Coronary artery (tissue), 2 donors: Measurements from ENCODE around the gene TGFBR3.

Experiments
- DNase-seq: peaks from one replicate; pipeline ENCODE4 v3.0.0-alpha.2; 2017; ENCODE audit warnings: low spot score
- H3K27ac ChIP-seq, 2 donors: fragments of 200-600 bp; sonication (generic); one replicate each; pipeline ENCODE4 v1.5.1; 2016 to 2019
- H3K4me3 ChIP-seq: fragments of 200-600 bp; sonication (generic); 2 replicates; pipeline ENCODE4 v1.5.1; 2016; ENCODE audit warnings: mild to moderate bottlenecking, moderate library complexity
- TF ChIP-seq, protein P1 (sequence below): fragments of 200-600 bp; sonication (generic); IDR thresholded peaks from one replicate; pipeline ENCODE4 v1.5.1; 2019; ENCODE audit warnings: antibody characterized with exemption

Gene TGFBR3

DNA sequence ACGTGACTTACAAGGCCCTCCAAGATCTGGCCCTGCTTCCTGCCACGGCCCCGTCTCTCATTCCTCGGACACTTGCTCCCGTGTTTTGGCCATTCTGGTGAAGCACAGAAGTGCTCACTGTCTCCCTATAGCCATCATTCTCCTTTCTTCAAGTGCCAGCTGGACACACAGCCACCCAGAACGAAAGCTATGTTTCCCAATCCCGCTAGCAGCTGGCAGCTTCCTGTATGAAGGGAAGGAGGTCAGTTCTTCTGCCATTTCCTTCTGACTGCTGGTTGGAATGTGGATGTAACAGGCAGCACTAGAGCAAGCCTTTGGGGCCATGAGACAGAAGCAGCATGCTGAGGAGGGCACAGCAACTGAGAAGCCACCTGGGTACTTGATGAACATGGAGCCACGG is 82.8 kb downstream of the TGFBR3 start:
- DNase-seq = no peak
- Histone ChIP-seq H3K4me3 (no peak overlapping the region), H3K27ac (peak overlapping the region in 1 of 2 donors; percentile 37)
- TF ChIP-seq, protein P1, sequence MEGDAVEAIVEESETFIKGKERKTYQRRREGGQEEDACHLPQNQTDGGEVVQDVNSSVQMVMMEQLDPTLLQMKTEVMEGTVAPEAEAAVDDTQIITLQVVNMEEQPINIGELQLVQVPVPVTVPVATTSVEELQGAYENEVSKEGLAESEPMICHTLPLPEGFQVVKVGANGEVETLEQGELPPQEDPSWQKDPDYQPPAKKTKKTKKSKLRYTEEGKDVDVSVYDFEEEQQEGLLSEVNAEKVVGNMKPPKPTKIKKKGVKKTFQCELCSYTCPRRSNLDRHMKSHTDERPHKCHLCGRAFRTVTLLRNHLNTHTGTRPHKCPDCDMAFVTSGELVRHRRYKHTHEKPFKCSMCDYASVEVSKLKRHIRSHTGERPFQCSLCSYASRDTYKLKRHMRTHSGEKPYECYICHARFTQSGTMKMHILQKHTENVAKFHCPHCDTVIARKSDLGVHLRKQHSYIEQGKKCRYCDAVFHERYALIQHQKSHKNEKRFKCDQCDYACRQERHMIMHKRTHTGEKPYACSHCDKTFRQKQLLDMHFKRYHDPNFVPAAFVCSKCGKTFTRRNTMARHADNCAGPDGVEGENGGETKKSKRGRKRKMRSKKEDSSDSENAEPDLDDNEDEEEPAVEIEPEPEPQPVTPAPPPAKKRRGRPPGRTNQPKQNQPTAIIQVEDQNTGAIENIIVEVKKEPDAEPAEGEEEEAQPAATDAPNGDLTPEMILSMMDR = no peak

DNA sequence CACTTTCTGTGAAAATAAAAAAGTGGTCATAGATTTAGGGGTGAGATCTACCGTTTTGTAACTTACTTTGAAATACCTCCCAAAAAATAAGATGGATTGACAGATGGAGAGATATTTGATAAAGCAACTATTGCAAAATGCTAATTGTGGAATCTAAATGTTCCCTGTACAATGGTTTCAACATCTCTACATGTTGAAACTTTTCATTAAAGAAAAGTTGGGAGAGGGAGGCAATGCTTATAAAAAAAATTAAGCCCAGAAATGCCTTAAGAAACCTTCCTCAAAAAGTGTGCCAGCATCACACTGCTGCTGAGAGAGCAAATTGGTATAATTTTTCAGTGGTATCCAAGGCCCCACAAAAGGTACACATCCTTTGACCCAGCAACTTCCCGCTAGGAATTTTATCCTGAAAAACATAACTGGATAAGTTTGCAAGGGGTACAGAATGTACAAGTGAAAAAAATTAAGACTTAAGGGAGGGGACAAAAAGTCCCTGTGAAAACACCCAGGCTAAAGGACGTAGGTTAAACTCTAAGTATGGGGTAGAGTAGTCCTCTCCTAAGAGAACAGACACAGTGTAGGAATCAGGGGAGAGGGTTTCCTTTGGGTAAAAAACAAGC is 84.3 kb downstream of the TGFBR3 start:
- TF ChIP-seq, protein P1 = no peak
- no peak for DNase-seq
- Histone ChIP-seq H3K4me3 (no peak overlapping the region), H3K27ac (peak overlapping the region; percentile 34 to 46)

DNA sequence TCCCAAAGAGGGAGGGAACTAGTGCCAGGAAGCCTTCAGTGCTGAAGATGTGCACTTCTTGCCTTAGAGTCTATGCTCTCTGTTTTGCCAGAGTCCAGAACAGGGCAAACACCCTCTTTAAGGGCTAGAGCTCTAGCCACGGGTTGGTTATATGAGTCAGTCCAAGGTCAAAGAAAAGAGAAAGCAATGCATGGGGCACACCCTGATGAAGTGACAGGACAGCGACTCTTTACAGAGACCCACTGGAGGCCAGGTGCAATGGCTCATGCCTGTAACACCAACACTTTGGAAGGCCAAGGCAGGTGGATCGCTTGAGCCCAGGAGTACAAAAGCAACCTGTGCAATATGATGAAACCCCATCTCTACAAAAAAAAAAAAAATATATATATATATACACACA is 86.1 kb downstream of the TGFBR3 start:
- no peak for DNase-seq
- H3K4me3 ChIP-seq = no peak overlapping the region
- H3K27ac ChIP-seq = peak overlapping the region in 1 of 2 donors; percentile 77
- TF ChIP-seq, protein P1 = no peak

DNA sequence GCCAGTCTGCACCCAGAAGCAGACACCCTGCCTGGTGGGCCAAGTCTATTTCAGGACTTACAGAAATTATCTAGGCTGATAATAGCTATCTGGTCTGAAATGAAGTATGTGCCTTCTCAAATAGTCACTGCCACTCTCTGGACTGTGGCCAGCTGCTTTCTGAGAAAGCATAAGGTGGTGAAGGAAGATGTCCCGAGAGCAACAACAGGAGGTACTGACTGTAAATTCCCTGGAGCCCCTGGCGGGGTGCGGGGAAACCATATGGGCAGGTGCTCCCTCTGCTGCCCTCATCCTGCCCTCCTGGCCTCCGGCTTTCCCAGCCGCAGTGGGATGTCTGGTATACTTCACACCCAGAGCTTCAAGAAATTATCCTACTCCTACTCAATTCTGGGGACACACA is 86.8 kb downstream of the TGFBR3 start:
- TF ChIP-seq, protein P1 = no peak
- H3K27ac ChIP-seq = peak overlapping the region in 1 of 2 donors; percentile 77
- H3K4me3 ChIP-seq = no peak overlapping the region
- no peak for DNase-seq

DNA sequence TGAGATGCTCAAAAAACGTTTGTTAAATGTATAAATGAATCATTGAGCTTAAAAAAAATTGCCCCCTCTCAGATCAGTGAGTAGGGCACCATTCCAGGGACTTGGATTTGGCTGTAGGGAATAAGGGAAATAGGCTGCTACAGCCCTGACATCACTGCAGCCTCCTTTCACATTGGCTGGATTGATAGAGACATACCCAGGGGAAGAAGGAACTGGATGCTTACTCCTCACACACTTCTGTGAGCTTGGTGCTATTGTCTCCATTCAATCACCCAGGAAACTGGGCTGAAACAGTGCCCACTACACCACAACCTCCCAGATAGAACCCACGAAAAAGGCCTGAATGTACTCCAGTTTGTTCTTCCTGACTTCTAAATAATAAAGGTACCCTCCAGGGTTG is 87.2 kb downstream of the TGFBR3 start:
- TF ChIP-seq, protein P1 = no peak

DNA sequence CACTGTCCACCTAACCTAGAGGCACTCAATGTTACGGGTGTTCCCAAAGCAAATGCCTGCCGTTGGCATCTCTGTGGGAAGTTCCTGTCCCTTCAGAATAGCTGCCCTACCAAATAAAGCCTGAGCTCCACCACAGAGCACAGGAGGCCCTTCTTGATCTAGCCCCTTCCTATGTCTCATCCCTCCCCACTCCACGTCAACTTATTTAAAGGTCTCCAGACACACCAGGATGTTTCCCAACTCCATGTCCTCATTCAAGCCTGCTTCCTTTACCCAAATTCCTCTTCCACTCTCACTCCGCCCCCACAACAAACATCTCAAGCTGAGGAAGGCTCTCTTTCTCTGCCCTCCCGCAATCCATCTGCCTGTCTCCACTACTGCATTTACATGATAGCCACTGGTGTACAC is 87.7 kb downstream of the TGFBR3 start:
- DNase-seq = no peak
- TF ChIP-seq, protein P1 = no peak
- no peak overlapping the region for H3K4me3 ChIP-seq
- H3K27ac ChIP-seq = peak overlapping the region in 1 of 2 donors; percentile 77

More for the DNA sequence above, 87.2 kb downstream of the TGFBR3 start:
- no peak for DNase-seq
- Histone ChIP-seq H3K27ac (peak overlapping the region in 1 of 2 donors; percentile 77), H3K4me3 (no peak overlapping the region)

DNA sequence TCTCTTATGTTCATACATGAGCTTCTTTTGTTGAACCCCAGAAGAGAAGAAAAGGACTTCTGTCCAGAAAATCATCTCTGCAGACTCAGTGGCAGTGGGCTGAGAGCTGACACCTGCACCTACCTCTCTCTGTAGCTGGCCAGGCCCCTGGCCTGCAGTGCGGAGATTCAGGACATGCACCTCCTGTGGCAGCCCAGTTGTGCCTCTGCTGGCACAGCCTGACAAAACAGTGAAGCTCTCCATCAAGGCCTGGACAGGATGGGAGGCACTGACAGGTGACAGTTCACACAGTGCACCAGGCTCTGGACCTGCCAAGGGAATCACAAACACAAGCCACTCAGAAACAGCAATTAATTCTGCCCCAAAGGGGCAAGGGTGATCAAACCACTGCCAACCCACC is 88.8 kb downstream of the TGFBR3 start:
- H3K27ac ChIP-seq = peak overlapping the region in 1 of 2 donors; percentile 64
- DNase-seq = no peak
- TF ChIP-seq, protein P1 = no peak
- H3K4me3 ChIP-seq = no peak overlapping the region
